ENCODE measurements around the gene DHX30. TPM values are rescaled to one million over a fixed set of nuclear protein-coding genes. Genes with fewer than 3 reads are reported as not detected.

Gene DHX30
- total RNA-seq, 1 donor from 2014 or later = 25.8 TPM

DNA sequence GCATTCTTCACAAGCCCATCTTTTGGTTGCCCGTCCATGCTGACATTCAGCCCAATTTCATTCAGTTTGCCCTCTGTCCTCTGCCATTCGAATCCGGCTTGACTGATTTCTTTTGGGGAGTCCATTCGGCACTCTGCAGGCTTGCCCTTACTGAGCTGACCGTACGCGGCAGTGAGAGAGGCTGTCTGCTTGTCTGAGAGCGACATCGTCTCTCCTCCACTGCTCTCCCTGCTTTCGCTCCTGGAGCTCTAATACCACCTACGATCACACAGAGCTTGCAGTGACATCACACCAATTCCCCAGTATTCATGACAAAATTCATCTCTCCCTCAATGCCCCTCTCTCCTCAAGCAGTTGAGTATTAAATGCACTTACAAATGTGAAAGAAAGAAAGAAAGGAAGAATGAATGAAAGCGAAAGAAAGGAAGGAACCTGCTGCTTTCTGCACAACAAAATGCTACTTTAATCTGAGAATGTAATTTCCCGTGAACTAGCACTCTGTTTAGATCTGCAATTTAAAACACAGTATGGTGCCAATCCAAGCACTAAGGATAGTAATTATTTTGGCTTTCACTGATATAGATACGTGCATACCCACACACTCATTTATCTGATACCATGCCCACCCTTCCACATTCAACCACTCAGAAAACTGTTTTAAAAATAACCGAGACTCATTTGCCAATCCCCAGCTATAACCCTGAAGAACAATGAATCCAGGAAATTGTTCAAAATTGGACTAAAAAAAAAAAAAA is 89.5 kb downstream of the DHX30 start:
- Histone ChIP-seq H3K4me1 (peaks cover 4 to 17% of the 10 kb centered on the region in 2 donors), H3K4me3 (peak overlapping the region in 1 of 2 donors; percentile 19), H3K9me3 (no peaks in the 10 kb centered on the region), H3K27me3 (no peaks in the 10 kb centered on the region), H3K27ac (peak overlapping the region; percentile 17 to 41), H3K36me3 (peaks cover 10 to 22% of the 10 kb centered on the region in 2 donors)
- intact Hi-C loops (cut with DNase I) = no loop called here
- no peak for DNase-seq (ENCODE audit: low spot score in 2 of 2)
- TF ChIP-seq, protein P1, sequence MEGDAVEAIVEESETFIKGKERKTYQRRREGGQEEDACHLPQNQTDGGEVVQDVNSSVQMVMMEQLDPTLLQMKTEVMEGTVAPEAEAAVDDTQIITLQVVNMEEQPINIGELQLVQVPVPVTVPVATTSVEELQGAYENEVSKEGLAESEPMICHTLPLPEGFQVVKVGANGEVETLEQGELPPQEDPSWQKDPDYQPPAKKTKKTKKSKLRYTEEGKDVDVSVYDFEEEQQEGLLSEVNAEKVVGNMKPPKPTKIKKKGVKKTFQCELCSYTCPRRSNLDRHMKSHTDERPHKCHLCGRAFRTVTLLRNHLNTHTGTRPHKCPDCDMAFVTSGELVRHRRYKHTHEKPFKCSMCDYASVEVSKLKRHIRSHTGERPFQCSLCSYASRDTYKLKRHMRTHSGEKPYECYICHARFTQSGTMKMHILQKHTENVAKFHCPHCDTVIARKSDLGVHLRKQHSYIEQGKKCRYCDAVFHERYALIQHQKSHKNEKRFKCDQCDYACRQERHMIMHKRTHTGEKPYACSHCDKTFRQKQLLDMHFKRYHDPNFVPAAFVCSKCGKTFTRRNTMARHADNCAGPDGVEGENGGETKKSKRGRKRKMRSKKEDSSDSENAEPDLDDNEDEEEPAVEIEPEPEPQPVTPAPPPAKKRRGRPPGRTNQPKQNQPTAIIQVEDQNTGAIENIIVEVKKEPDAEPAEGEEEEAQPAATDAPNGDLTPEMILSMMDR (IDR thresholded peaks at IDR 0.05) = no peak

DNA sequence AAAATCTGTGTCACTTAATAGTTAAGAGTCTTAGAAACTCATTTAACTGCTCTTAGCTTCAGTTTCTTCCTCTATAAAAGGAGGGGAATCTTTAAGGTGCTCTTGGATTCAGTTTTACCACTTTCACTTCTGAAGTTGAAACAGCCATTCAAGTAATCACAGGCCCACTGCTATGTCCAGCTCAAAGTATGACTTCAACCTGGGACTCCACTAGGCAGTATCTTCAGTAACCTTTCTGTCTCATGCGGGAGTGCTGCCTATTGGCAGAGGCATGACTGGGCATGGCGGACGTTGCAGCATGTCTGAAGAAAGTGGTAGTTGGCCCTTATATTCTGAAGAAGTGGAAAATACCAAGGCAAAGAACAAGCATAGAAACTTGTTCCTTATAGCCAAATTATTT is 92.3 kb downstream of the DHX30 start:
- DNase-seq (ENCODE audit: low spot score in 2 of 2) = no peak
- H3K9me3 ChIP-seq = no peaks in the 10 kb centered on the region
- intact Hi-C loops (cut with DNase I) = loop anchor here (5.0 kb wide), 1 partner anchor 97 kb away; no protein-coding TSS in a partner anchor
- H3K4me1 ChIP-seq = peaks cover 4 to 26% of the 10 kb centered on the region in 2 donors
- no peak overlapping the region for H3K27ac ChIP-seq
- no peak overlapping the region for H3K4me3 ChIP-seq
- H3K27me3 ChIP-seq = no peaks in the 10 kb centered on the region
- TF ChIP-seq, protein P1 (IDR thresholded peaks at IDR 0.05) = no peak
- H3K36me3 ChIP-seq = peaks cover 20 to 39% of the 10 kb centered on the region in 2 donors

DNA sequence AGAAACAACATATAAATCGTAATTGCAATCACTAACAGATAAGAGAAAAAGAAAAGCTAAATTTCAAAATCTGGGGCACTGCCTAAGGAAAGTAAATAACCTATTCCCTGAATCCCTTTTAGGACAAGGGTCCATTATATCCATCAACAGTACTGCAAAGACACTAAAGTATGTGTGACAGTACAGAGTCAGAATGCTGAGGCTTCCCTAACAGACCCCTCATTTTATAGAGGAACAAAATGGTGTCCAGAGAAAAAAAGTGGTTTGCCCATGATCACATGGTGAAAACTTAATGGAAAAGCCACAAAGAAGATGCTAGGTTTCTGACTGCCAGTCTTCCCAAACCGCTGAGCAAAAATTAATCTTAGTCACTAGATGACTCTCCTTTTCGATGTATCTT is 93.8 kb downstream of the DHX30 start:
- TF ChIP-seq, protein P1 (IDR thresholded peaks at IDR 0.05) = no peak
- intact Hi-C loops (cut with DNase I) = loop anchor here (5.0 kb wide), 1 partner anchor 96 kb away; no protein-coding TSS in a partner anchor
- H3K36me3 ChIP-seq = peaks cover 16 to 41% of the 10 kb centered on the region in 2 donors

DNA sequence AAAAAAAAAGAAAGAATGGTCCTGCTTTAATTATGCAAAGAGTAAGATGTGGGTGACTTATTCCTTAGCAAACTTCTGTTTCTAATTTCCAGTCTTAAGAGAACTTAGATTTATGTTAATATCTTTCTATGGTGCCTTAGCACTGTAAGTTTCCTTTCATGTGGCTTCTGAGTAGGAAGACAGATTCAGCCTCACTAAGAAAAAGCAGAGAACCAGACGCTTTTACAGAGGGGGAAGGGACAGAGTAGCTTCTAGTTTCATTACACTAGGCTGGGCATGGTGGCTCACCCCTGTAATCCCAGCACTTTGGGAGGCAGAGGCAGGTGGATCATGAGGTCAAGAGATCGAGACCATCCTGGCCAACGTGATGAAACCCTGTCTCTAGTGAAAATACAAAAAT is 95.0 kb downstream of the DHX30 start:
- peaks cover 0 to 19% of the 10 kb centered on the region in 2 donors for H3K4me1 ChIP-seq

More for the DNA sequence above, 93.8 kb downstream of the DHX30 start:
- Histone ChIP-seq H3K4me3 (no peak overlapping the region), H3K4me1 (peaks cover 0 to 21% of the 10 kb centered on the region in 2 donors), H3K27ac (no peak overlapping the region), H3K9me3 (no peaks in the 10 kb centered on the region), H3K27me3 (no peaks in the 10 kb centered on the region)
- no peak for DNase-seq (ENCODE audit: low spot score in 2 of 2)

DNA sequence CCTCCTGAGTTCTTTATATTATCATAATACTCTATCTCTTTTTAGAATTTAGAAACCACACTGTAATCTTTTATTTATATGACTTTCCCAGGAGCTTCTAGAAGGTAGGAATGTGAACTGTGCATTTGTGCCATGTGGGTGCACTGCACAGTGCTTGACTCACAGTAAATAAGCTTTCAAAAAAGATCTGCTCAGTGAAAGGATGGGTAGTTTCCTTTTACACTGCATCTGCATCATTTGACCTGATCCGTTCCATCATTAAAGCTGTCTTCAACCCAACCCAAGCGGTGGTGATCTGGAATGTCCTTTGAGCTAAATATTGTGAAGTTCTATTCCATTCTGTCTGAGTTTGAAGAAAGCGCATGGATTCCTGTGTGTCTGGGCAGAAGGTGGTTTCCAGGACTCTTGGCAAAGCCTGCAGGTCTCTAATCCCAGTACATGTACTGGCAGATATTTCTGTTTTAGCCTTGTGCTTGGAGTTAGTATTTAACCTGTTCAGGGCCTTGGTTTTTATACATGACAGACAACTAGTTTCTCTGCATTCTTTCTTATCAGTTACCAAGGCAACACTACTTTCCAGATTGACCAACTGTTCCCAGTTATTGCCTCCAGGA is 96.7 kb downstream of the DHX30 start:
- no peak for DNase-seq (ENCODE audit: low spot score in 2 of 2)
- H3K27me3 ChIP-seq = no peaks in the 10 kb centered on the region
- peak overlapping the region in 1 of 2 donors; percentile 22 for H3K27ac ChIP-seq
- H3K4me1 ChIP-seq = peaks cover 0 to 17% of the 10 kb centered on the region in 2 donors
- H3K4me3 ChIP-seq = no peak overlapping the region
- peaks cover 12 to 42% of the 10 kb centered on the region in 2 donors for H3K36me3 ChIP-seq
- H3K9me3 ChIP-seq = no peaks in the 10 kb centered on the region
- intact Hi-C loops (cut with DNase I) = loop anchor here (5.0 kb wide), 1 partner anchor 93 kb away; no protein-coding TSS in a partner anchor
- TF ChIP-seq, protein P1 (IDR thresholded peaks at IDR 0.05) = no peak

More for the DNA sequence above, 95.0 kb downstream of the DHX30 start:
- DNase-seq (ENCODE audit: low spot score in 2 of 2) = no peak
- Histone ChIP-seq H3K27ac (no peak overlapping the region), H3K27me3 (no peaks in the 10 kb centered on the region), H3K9me3 (no peaks in the 10 kb centered on the region), H3K36me3 (peaks cover 12 to 42% of the 10 kb centered on the region in 2 donors), H3K4me3 (no peak overlapping the region)
- TF ChIP-seq, protein P1 (IDR thresholded peaks at IDR 0.05) = no peak
- intact Hi-C loops (cut with DNase I) = loop anchor here (5.0 kb wide), 1 partner anchor 94 kb away; no protein-coding TSS in a partner anchor

Other genes with a start within 250 kb of the DHX30 start
- 1.7 TPM for gene CSPG5, start 224.3 kb upstream of the DHX30 start, total RNA-seq
- gene SMARCC1, start 21.2 kb upstream of the DHX30 start, total RNA-seq = 24.8 TPM
- 140 TPM for gene MAP4, start 213.3 kb downstream of the DHX30 start, total RNA-seq

Data from ascending aorta (tissue), 2 donors.